GM20431 (cell line): ENCODE data around the gene SNRPD3.
"Not testable (repeated sequence)": the region's sequence is repeated elsewhere in the genome, so short reads cannot be mapped to it uniquely, and the experiment has no call there.

Experiments
- in situ Hi-C: fragments of 300-500 bp; cut with MseI, MboI; formaldehyde crosslinking; loops from one replicate; pipeline ENCODE4 v1.15.0; 2020; ENCODE audit warnings: low sequenced_read_pairs; ENCODE audit not compliant: unreplicated experiment

The SNRPD3 gene

GRCh38 chr22:24529898-24530297, 25.9 kb upstream of the SNRPD3 start:
- in situ Hi-C loops: loop anchor here (10.0 to 25.0 kb wide), 3 partner anchors 105 to 518 kb away; partner anchors contain the start of genes ADORA2A, CABIN1 and GSTT4

- in situ Hi-C loops: loop anchor here (25.0 kb wide), 2 partner anchors 219 to 519 kb away; partner anchors contain the start of genes CABIN1 and GSTT4
Observed at GRCh38 chr22:24530968-24531367, 24.8 kb upstream of the SNRPD3 start.

- in situ Hi-C loops: loop anchor here (25.0 kb wide), 2 partner anchors 220 to 520 kb away; partner anchors contain the start of genes CABIN1 and GSTT4
Observed at GRCh38 chr22:24532075-24532474, 23.7 kb upstream of the SNRPD3 start.

DNA sequence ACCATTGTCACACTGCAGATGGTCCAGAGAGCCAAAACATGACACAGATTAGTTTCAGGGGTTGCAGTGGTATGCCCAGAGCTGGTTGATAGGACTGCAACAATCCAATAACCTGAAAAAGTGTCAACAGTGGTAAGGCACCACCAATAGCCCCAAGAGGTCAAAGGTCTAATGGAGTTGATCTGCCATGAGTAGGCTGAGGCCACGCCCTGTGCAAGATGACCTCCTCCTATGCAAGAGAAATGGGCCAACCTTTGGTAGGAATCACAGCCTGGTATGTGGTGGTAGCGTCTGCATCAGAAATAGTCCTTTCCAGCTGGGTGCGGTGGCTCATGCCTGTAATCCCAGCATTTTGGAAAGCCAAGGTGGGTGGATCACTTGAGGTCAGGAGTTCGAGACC, 20.5 kb upstream of the SNRPD3 start:
- in situ Hi-C loops: loop anchor here (25.0 kb wide), 2 partner anchors 223 to 523 kb away; partner anchors contain the start of genes CABIN1 and GSTT4

DNA sequence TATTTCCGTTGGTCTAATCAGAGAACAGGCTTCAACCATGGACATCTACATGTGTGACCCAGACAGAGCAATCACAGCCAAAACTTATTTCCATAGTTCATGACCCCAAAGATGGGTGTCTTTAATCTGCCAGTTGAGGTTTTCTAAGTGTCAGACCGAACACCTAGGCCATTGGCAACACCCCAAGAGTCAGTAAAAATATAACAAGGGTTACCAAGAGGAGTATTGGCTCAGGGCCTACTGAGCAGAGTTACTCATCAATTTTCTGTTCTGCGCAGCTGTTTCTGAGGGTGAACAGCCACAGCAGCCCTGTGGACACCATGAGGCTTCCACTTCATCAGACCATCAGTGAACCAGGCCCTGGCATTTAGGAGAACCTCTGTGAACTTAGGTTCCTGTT, 19.7 kb upstream of the SNRPD3 start:
- in situ Hi-C loops: loop anchor here (25.0 kb wide), 2 partner anchors 224 to 524 kb away; partner anchors contain the start of genes CABIN1 and GSTT4

DNA sequence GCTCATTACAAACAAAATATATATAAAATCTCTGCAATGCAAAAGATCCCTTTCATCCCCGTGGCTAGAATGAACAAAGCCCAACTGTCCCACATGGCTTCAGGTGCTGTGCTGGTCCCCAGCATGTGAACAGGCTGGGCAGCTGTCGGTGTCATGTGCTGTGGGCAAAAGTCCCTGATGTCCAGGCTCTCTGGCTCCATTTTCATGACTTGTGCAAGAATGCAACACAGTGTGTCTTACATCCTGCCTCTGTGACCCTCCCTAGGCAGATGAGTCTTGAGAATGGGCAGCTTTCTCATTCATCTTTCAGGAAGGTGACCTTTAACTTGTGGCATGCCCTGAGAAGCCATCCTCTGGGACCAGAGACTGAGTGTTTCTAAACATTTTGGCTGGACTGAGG, 15.3 kb upstream of the SNRPD3 start:
- in situ Hi-C loops: loop anchor here (25.0 kb wide), 2 partner anchors 228 to 528 kb away; partner anchors contain the start of genes CABIN1 and GSTT4

DNA sequence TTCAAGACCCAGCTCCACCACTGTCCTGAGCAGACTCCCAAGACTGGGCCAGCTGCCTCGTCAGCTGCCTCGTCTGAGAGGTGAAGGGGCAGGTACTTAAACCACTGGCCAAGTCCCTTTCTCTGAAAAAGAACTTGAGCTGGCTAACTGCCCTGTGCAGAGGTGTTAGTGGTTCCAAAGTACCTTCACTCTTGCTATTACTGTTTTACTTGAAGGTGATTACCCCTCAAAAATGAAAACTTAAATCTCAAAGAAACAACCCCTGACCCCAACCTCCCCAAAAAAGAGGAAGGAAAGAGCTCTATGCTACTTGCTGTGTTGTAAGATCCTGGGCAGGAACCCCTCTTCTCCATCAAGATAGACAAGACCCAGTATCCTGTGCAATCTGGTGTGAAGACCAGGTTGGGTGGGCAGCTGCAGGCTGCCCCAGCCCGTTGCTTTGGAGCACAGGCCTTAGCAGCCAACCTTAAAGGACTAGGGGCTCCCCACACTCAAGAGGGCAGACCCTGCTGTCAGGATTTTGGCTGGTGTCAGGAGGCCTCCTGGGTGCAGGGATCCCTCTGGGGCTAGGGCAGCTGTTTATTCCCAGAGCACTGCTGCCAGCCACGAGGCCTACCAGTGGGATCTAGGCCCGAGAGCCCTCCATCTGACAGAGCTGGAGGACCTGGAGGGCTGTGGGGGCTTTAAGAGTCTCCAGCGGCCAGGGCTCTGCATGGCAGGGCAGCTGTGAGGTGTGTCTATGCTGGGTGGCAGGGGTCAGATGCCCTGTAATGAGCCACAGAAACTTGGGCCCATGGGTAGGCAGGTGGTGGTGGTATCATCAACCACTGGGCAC, 13.9 kb upstream of the SNRPD3 start:
- in situ Hi-C loops: loop anchor here (25.0 kb wide), 2 partner anchors 230 to 530 kb away; partner anchors contain the start of genes CABIN1 and GSTT4

DNA sequence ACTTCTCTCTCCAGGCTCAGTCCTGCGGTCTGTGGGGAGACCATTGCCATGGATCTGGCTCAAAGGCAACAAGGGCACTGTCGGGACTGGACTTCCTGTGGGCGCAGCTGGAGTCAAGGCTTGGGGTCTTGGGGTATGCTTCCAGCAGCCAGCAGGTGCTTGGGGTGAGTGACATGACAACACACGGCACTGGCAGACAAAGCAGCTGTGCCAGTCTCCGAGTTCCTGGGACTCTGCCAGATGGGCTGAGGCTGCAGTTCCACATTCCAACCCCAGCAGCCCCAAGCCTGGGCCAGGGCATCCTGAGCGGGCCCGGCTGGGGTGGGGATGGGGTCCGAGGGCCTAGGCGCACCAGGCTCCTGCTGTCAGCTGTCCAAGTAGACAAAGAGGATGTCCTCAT, 13.2 kb upstream of the SNRPD3 start:
- in situ Hi-C loops: loop anchor here (25.0 kb wide), 2 partner anchors 230 to 530 kb away; partner anchors contain the start of genes CABIN1 and GSTT4

GRCh38 chr22:24543185-24543601, 12.6 kb upstream of the SNRPD3 start:
- in situ Hi-C loops: loop anchor here (25.0 kb wide), 2 partner anchors 231 to 531 kb away; partner anchors contain the start of genes CABIN1 and GSTT4

DNA sequence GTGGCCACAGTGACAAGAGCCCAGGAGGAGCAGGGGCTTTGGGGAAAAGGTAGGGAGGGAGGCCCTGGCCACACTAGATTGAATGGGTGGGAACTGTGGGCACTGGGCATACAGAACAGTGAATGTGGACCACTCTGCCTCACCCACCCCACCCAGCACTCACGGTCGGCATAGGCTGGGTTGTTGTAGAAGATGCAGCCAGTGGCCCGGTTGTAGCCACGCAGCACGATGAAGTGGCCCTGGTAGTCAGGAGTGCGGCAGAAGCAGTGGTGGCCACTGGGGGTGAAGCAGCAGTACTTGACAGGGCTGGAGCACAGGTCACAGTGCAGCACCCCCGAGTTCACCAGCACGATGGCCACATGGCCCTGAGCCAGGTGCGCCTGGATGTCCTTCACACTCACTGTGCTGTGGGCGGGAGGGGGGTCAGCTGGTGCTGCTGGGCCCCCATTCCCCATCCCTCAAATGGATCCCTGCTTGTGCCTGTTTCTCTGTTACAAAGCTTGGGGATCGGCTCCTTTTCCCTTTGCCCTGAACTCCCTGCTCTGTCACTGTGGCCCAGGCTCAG, 12.0 kb upstream of the SNRPD3 start:
- in situ Hi-C loops: loop anchor here (25.0 kb wide), 2 partner anchors 231 to 531 kb away; partner anchors contain the start of genes CABIN1 and GSTT4

DNA sequence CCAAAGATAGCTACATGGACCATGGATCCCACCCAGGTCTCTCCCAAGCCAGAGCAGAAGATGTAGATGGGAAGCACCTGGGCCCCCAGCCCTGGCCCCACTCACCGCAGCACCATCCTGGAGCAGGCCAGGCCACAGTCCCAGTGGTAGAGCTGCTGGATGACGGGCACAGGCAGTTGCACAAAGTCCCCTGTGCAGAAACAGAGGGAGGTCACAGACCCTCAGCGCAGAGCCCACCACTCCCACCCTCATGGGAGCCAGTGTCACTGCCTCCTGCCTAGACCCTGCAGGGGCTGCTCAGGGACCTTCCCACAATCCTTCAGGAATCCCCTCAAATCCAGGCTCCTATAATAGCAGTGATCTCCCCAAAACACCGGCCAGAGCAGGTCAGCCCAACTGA, 7.0 kb upstream of the SNRPD3 start:
- in situ Hi-C loops: loop anchor here (25.0 kb wide), 2 partner anchors 237 to 537 kb away; partner anchors contain the start of genes CABIN1 and GSTT4

GRCh38 chr22:24550028-24550901, 5.5 kb upstream of the SNRPD3 start:
- in situ Hi-C loops: no loop called here

DNA sequence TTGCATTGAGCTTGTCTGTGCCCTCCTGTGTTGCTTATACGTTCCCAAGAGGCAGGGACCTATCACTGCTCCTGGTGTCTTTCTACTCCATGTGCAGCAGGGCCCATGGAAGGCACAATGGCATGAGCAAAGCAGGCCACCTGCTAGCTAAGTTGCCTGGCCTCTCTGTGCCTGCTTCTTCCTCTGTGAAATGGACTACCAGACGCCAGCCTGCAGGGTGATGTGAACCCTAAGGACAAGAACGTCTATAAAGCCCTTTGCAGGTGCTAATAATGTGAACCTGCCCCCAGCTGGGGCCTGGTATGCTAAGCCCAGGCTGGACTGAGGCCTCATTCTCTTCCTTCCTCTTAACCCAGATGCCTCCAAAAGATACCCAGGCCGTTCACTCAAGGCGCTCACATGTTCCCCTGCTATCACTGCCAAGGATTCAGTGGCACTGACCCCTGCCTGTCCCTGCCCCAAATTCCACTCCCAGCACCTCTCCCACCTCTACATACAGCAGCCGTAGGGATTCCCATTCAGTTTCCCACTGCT, 4.8 kb upstream of the SNRPD3 start:
- in situ Hi-C loops: no loop called here

- in situ Hi-C loops: not testable (repeated sequence)
Observed at GRCh38 chr22:24552503-24553286, 3.1 kb upstream of the SNRPD3 start.

- in situ Hi-C loops: no loop called here
Observed at GRCh38 chr22:24553597-24554312, 2.0 kb upstream of the SNRPD3 start.

GRCh38 chr22:24554313-24555164, 1.3 kb upstream of the SNRPD3 start, which contains the start of gene GUCD1:
Gene GUCD1 (minus strand): TSS chr22:24555138. CDS start chr22:24554991, 147 bp downstream.
- in situ Hi-C loops: no loop called here

DNA sequence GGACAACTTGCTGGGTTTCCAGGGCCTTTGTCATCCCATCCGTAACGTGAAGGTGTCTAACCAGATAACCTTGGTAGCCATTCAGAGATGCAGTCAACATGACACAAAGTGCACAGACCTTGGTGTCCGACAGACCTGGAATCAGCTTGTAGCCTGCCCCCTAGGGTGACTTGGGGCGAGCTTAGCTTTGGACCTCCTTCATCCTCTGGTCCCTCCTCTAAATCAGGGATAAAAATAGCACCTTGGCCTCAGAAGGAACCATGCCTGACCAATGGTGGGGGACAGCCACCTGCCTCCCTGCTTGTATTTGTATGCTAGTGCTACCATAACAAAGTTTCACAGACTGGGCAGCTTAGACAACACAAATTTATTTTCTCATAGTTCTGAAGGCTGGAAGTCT, 3.7 kb downstream of the SNRPD3 start:
- in situ Hi-C loops: no loop called here
